HEK293 (cell line): Measurements from ENCODE around the gene TEF.
A peak's percentile ranks its signal among the peaks of the same experiment; 100 is the strongest.

Experiments
- GFI1B ChIP-seq: fragments of 450-650 bp; formaldehyde crosslinking; IDR thresholded peaks from 2 replicates; pipeline ENCODE4 v1.5.1; 2016; ENCODE audit warnings: missing biosample characterization, missing genetic modification characterization
- SCRT1 ChIP-seq: fragments of 450-650 bp; formaldehyde crosslinking; IDR thresholded peaks from 2 replicates; pipeline ENCODE4 v1.5.1; 2016; ENCODE audit warnings: missing biosample characterization, missing genetic modification characterization, borderline replicate concordance
- SETDB1 ChIP-seq: IDR thresholded peaks from one replicate; pipeline ENCODE4 v1.6.1; 2017; ENCODE audit warnings: mild to moderate bottlenecking, low read length, moderate library complexity, mixed read lengths; ENCODE audit not compliant: insufficient read length
- ZFP3 ChIP-seq: fragments of 450-650 bp; formaldehyde crosslinking; IDR thresholded peaks from 2 replicates; pipeline ENCODE4 v1.5.1; 2016; ENCODE audit warnings: low read depth, missing biosample characterization, missing genetic modification characterization
- ZFP41 ChIP-seq: fragments of 450-650 bp; formaldehyde crosslinking; IDR thresholded peaks from 2 replicates; pipeline ENCODE4 v1.5.1; 2016; ENCODE audit warnings: missing biosample characterization, missing genetic modification characterization, borderline replicate concordance
- ZNF174 ChIP-seq: fragments of 450-650 bp; formaldehyde crosslinking; IDR thresholded peaks from 2 replicates; pipeline ENCODE4 v1.5.0; 2017; ENCODE audit warnings: missing biosample characterization, mild to moderate bottlenecking, missing genetic modification characterization
- ZNF211 ChIP-seq: fragments of 450-650 bp; formaldehyde crosslinking; IDR thresholded peaks from 2 replicates; pipeline ENCODE4 v1.5.1; 2016; ENCODE audit warnings: low read depth, missing biosample characterization, missing genetic modification characterization
- ZNF335 ChIP-seq: fragments of 450-650 bp; formaldehyde crosslinking; conservative IDR thresholded peaks from 2 replicates; pipeline ENCODE4 v1.5.1; 2016; ENCODE audit warnings: missing biosample characterization, missing genetic modification characterization
- ZNF341 ChIP-seq: fragments of 450-650 bp; formaldehyde crosslinking; IDR thresholded peaks from 2 replicates; pipeline ENCODE4; 2016; ENCODE audit warnings: low read depth, missing biosample characterization, missing genetic modification characterization
- ZNF350 ChIP-seq: fragments of 450-650 bp; formaldehyde crosslinking; IDR thresholded peaks from 2 replicates; pipeline ENCODE4 v1.5.0; 2017; ENCODE audit warnings: missing biosample characterization, mild to moderate bottlenecking, missing genetic modification characterization
- ZNF391 ChIP-seq: fragments of 450-650 bp; formaldehyde crosslinking; IDR thresholded peaks from 2 replicates; pipeline ENCODE4 v1.5.1; 2016; ENCODE audit warnings: low read depth, missing biosample characterization, missing genetic modification characterization, borderline replicate concordance
- ZNF416 ChIP-seq: fragments of 450-650 bp; formaldehyde crosslinking; IDR thresholded peaks from 2 replicates; pipeline ENCODE4 v1.5.1; 2016; ENCODE audit warnings: missing biosample characterization, missing genetic modification characterization
- ZNF423 ChIP-seq: fragments of 450-650 bp; formaldehyde crosslinking; IDR thresholded peaks from 2 replicates; pipeline ENCODE4 v1.5.1; 2016; ENCODE audit warnings: missing biosample characterization, missing genetic modification characterization
- ZNF530 ChIP-seq: fragments of 450-650 bp; formaldehyde crosslinking; IDR thresholded peaks from 2 replicates; pipeline ENCODE4 v1.5.1; 2016; ENCODE audit warnings: low read depth, missing biosample characterization, missing genetic modification characterization
- ZNF560 ChIP-seq: fragments of 450-650 bp; formaldehyde crosslinking; IDR thresholded peaks from 2 replicates; pipeline ENCODE4 v1.5.1; 2017; ENCODE audit warnings: missing biosample characterization, missing genetic modification characterization, borderline replicate concordance
- ZNF585B ChIP-seq: fragments of 450-650 bp; formaldehyde crosslinking; IDR thresholded peaks from 2 replicates; pipeline ENCODE4 v1.5.1; 2016; ENCODE audit warnings: missing biosample characterization, missing genetic modification characterization
- ZNF600 ChIP-seq: fragments of 450-650 bp; formaldehyde crosslinking; IDR thresholded peaks from 2 replicates; pipeline ENCODE4 v1.5.1; 2016; ENCODE audit warnings: missing biosample characterization, missing genetic modification characterization
- ZNF621 ChIP-seq: fragments of 450-650 bp; formaldehyde crosslinking; IDR thresholded peaks from 2 replicates; pipeline ENCODE4 v1.5.1; 2017; ENCODE audit warnings: missing biosample characterization, missing genetic modification characterization
- ZNF624 ChIP-seq: fragments of 450-650 bp; formaldehyde crosslinking; IDR thresholded peaks from 2 replicates; pipeline ENCODE4 v1.5.1; 2017; ENCODE audit warnings: missing biosample characterization, missing genetic modification characterization
- ZNF629 ChIP-seq: fragments of 450-650 bp; formaldehyde crosslinking; IDR thresholded peaks from 2 replicates; pipeline ENCODE4 v1.5.1; 2017; ENCODE audit warnings: missing biosample characterization, missing genetic modification characterization
- ZNF660 ChIP-seq: fragments of 450-650 bp; IDR thresholded peaks from 2 replicates; pipeline ENCODE4 v1.5.1; 2018; ENCODE audit warnings: missing biosample characterization, mild to moderate bottlenecking, missing genetic modification characterization
- ZNF843 ChIP-seq: fragments of 450-650 bp; formaldehyde crosslinking; IDR thresholded peaks from 2 replicates; pipeline ENCODE4 v1.5.1; 2016; ENCODE audit warnings: missing biosample characterization, missing genetic modification characterization
- ZSCAN16 ChIP-seq: fragments of 450-650 bp; formaldehyde crosslinking; IDR thresholded peaks from 2 replicates; pipeline ENCODE4 v1.5.1; 2016; ENCODE audit warnings: missing biosample characterization, missing genetic modification characterization
- ZXDB ChIP-seq: fragments of 450-650 bp; formaldehyde crosslinking; IDR thresholded peaks from 2 replicates; pipeline ENCODE4 v1.5.1; 2016; ENCODE audit warnings: missing biosample characterization, missing genetic modification characterization
- TF ChIP-seq, protein P1 (sequence below): sonication (generic); formaldehyde crosslinking; IDR thresholded peaks from 2 replicates; pipeline ENCODE4 v1.8.1; 2022; ENCODE audit warnings: mild to moderate bottlenecking, moderate library complexity, missing genetic modification reagents
- TF ChIP-seq, protein P2 (sequence below): fragments of 450-650 bp; formaldehyde crosslinking; IDR thresholded peaks from 2 replicates; pipeline ENCODE4 v1.5.1; 2017; ENCODE audit warnings: missing biosample characterization, missing genetic modification characterization
- TF ChIP-seq, protein P3 (sequence below): fragments of 450-650 bp; formaldehyde crosslinking; IDR thresholded peaks from 2 replicates; pipeline ENCODE4 v1.5.1; 2016; ENCODE audit warnings: missing biosample characterization, missing genetic modification characterization
- TF ChIP-seq, protein P4 (sequence below): fragments of 450-650 bp; formaldehyde crosslinking; IDR thresholded peaks from 2 replicates; pipeline ENCODE4 v1.5.1; 2017; ENCODE audit warnings: missing biosample characterization, missing genetic modification characterization
- TF ChIP-seq, protein P5 (sequence below): fragments of 450-650 bp; formaldehyde crosslinking; IDR thresholded peaks from 2 replicates; pipeline ENCODE4; 2016; ENCODE audit warnings: missing biosample characterization, missing genetic modification characterization
- TF ChIP-seq, protein P6 (sequence below): fragments of 450-650 bp; formaldehyde crosslinking; IDR thresholded peaks from 2 replicates; pipeline ENCODE4 v1.5.1; 2016; ENCODE audit warnings: missing biosample characterization, missing genetic modification characterization, borderline replicate concordance
- TF ChIP-seq, protein P7 (sequence below): fragments of 450-650 bp; IDR thresholded peaks from 2 replicates; pipeline ENCODE4 v1.5.1; 2018; ENCODE audit warnings: missing biosample characterization, missing genetic modification characterization

Gene TEF

DNA sequence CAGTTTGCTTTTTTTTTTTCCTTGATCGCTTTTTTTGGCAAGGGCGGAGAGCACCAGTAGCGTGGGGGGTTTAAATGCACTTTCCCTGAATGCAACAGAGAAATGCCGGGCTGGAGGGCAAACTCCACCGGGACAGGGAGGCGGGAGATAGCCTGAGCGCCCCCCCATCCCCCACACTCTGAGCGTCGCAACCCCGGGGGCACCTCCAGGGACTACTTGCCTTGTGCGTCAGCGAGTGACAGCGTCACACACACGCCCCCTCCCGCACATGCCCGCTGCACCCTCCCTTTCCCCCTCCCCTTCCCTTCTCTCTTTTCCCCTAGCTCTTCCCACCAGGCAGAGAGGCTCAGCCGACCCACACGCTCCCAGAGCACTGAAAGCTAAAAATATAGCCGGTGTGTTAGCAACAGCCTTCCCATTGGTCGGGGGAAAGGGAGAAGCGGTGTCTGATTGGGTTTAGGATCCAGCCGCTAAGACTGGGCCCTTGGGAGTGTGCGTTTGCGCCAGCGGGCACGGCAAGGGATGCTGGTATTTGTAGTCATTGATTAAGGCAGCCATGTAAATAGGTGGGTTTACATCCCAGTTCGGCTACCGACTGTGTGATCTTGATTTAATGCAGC is 66.6 kb downstream of the TEF start (continued):
- TF ChIP-seq ZNF600 = no peak
- TF ChIP-seq ZSCAN16 (tag by site-specific recombination) = peak; percentile 100
- TF ChIP-seq ZNF843 (tag by site-specific recombination) = peak; percentile 50; the same call in 1 of the 2 replicates
- no peak for TF ChIP-seq ZFP3 (tag by site-specific recombination)
- peak; percentile 95 for TF ChIP-seq ZNF341
- no peak for TF ChIP-seq SETDB1
- TF ChIP-seq ZNF211 (tag by site-specific recombination) = no peak
- TF ChIP-seq, protein P1, sequence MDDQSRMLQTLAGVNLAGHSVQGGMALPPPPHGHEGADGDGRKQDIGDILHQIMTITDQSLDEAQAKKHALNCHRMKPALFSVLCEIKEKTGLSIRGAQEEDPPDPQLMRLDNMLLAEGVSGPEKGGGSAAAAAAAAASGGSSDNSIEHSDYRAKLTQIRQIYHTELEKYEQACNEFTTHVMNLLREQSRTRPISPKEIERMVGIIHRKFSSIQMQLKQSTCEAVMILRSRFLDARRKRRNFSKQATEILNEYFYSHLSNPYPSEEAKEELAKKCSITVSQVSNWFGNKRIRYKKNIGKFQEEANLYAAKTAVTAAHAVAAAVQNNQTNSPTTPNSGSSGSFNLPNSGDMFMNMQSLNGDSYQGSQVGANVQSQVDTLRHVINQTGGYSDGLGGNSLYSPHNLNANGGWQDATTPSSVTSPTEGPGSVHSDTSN = 0 out of 2 replicates have a peak, but pooled peaks have one; percentile 13
- TF ChIP-seq, protein P2, sequence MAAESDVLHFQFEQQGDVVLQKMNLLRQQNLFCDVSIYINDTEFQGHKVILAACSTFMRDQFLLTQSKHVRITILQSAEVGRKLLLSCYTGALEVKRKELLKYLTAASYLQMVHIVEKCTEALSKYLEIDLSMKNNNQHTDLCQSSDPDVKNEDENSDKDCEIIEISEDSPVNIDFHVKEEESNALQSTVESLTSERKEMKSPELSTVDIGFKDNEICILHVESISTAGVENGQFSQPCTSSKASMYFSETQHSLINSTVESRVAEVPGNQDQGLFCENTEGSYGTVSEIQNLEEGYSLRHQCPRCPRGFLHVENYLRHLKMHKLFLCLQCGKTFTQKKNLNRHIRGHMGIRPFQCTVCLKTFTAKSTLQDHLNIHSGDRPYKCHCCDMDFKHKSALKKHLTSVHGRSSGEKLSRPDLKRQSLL (tag by site-specific recombination) = no peak; the same call in 1 of the 2 replicates
- TF ChIP-seq, protein P3, sequence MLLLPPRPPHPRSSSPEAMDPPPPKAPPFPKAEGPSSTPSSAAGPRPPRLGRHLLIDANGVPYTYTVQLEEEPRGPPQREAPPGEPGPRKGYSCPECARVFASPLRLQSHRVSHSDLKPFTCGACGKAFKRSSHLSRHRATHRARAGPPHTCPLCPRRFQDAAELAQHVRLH (tag by site-specific recombination) = peak; percentile 63
- TF ChIP-seq ZNF660 (tag by site-specific recombination) = peak; percentile 12; the same call in 1 of the 2 replicates
- peak; percentile 48; the same call in 1 of the 2 replicates for TF ChIP-seq SCRT1
- TF ChIP-seq ZNF350 (tag by site-specific recombination) = no peak
- TF ChIP-seq ZNF560 (tag by site-specific recombination) = no peak
- TF ChIP-seq ZNF391 (tag by site-specific recombination) = peak; percentile 95; the same call in 1 of the 2 replicates
- TF ChIP-seq ZNF624 (tag by site-specific recombination) = no peak
- TF ChIP-seq ZNF174 (tag by site-specific recombination) = no peak
- no peak for TF ChIP-seq ZNF585B
- TF ChIP-seq, protein P4, sequence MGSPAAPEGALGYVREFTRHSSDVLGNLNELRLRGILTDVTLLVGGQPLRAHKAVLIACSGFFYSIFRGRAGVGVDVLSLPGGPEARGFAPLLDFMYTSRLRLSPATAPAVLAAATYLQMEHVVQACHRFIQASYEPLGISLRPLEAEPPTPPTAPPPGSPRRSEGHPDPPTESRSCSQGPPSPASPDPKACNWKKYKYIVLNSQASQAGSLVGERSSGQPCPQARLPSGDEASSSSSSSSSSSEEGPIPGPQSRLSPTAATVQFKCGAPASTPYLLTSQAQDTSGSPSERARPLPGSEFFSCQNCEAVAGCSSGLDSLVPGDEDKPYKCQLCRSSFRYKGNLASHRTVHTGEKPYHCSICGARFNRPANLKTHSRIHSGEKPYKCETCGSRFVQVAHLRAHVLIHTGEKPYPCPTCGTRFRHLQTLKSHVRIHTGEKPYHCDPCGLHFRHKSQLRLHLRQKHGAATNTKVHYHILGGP (tag by site-specific recombination) = no peak
- peak; percentile 83 for TF ChIP-seq ZNF335 (tag by site-specific recombination)
- no peak for TF ChIP-seq GFI1B (tag by site-specific recombination)
- TF ChIP-seq ZNF416 (tag by site-specific recombination) = no peak
- TF ChIP-seq ZNF530 = no peak
- peak; percentile 96 for TF ChIP-seq ZNF423
- TF ChIP-seq ZNF629 = peak; percentile 100
- TF ChIP-seq, protein P5, sequence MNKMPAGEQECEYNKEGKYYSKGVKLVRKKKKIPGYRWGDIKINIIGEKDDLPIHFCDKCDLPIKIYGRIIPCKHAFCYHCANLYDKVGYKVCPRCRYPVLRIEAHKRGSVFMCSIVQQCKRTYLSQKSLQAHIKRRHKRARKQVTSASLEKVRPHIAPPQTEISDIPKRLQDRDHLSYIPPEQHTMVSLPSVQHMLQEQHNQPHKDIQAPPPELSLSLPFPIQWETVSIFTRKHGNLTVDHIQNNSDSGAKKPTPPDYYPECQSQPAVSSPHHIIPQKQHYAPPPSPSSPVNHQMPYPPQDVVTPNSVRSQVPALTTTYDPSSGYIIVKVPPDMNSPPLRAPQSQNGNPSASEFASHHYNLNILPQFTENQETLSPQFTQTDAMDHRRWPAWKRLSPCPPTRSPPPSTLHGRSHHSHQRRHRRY (tag by site-specific recombination) = no peak; the same call in 1 of the 2 replicates
- TF ChIP-seq ZXDB (tag by site-specific recombination) = peak; percentile 99
- TF ChIP-seq, protein P6, sequence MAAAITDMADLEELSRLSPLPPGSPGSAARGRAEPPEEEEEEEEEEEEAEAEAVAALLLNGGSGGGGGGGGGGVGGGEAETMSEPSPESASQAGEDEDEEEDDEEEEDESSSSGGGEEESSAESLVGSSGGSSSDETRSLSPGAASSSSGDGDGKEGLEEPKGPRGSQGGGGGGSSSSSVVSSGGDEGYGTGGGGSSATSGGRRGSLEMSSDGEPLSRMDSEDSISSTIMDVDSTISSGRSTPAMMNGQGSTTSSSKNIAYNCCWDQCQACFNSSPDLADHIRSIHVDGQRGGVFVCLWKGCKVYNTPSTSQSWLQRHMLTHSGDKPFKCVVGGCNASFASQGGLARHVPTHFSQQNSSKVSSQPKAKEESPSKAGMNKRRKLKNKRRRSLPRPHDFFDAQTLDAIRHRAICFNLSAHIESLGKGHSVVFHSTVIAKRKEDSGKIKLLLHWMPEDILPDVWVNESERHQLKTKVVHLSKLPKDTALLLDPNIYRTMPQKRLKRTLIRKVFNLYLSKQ (tag by site-specific recombination) = no peak
- TF ChIP-seq, protein P7, sequence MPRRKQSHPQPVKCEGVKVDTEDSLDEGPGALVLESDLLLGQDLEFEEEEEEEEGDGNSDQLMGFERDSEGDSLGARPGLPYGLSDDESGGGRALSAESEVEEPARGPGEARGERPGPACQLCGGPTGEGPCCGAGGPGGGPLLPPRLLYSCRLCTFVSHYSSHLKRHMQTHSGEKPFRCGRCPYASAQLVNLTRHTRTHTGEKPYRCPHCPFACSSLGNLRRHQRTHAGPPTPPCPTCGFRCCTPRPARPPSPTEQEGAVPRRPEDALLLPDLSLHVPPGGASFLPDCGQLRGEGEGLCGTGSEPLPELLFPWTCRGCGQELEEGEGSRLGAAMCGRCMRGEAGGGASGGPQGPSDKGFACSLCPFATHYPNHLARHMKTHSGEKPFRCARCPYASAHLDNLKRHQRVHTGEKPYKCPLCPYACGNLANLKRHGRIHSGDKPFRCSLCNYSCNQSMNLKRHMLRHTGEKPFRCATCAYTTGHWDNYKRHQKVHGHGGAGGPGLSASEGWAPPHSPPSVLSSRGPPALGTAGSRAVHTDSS = no peak
- TF ChIP-seq ZNF621 (tag by site-specific recombination) = no peak
- TF ChIP-seq ZFP41 (tag by site-specific recombination) = no peak
